ENCODE measurements around the gene RET. TPM values are rescaled to one million over a fixed set of nuclear protein-coding genes. Genes with fewer than 3 reads are reported as not detected.

RET gene
- total and polyA plus RNA-seq, 2 of the 8 experiments (the other 6 are each of a cell fraction or from before 2014, with no cell fraction given): 6.7 to 8.4 TPM

GRCh38 chr10:43082746-43083145 is 5.9 kb downstream of the RET start:
- 82% methylated on average over 6 of the region's 7 CpGs; no CpG with 5 or more reads in 1 of the 2 experiments for WGBS, 2 experiments (ENCODE audit: extremely low coverage in 1 of 2, insufficient coverage in 1 of 2, insufficient read length in 1 of 2, insufficient replicate concordance in 2 of 2, low coverage in 1 of 2, low lambda C conversion rate in 2 of 2, missing lambda C conversion rate in 1 of 2)
- POLR2A ChIA-PET (ENCODE audit: partially characterized antibody): interaction anchor here (1.4 kb wide), 1 partner anchor 22 kb away, joined by 4 read pairs; no protein-coding TSS in a partner anchor

More at GRCh38 chr10:43082746-43083145, 5.9 kb downstream of the RET start:
- no peak overlapping the region for H2BK15ac ChIP-seq (ENCODE audit: low read length)
- H3K4ac ChIP-seq (replicated peaks; ENCODE audit: insufficient read length, low read depth, low read length): no peak overlapping the region
- H2BK12ac ChIP-seq (ENCODE audit: low read depth, low read length): no peak overlapping the region
- no peak overlapping the region for H4K5ac ChIP-seq (ENCODE audit: insufficient read length, low read depth, low read length)
- H2AK5ac ChIP-seq (ENCODE audit: low read depth, low read length): no peak overlapping the region
- CTCF ChIA-PET (ENCODE audit: partially characterized antibody): interaction anchor here (1.3 to 8.5 kb wide), 3 partner anchors 16 to 156 kb away, joined by 3 to 100 read pairs (median 6); no protein-coding TSS in a partner anchor
- H3K79me1 ChIP-seq (ENCODE audit: low read depth, low read length): peaks cover 2% of the 10 kb centered on the region; the same call in 1 of the 2 replicates
- no peak overlapping the region for H2BK5ac ChIP-seq (ENCODE audit: low read depth, low read length)
- no peak overlapping the region for H3K14ac ChIP-seq (ENCODE audit: insufficient read length)
- H3K4me3 ChIP-seq (ENCODE audit: extremely low read depth in 1 of 4, insufficient read depth in 2 of 4, low read depth in 3 of 4, low read length in 4 of 4): no peak overlapping the region
- peaks cover 1% of the 10 kb centered on the region; the same call in 1 of the 2 replicates for H3K23me2 ChIP-seq (ENCODE audit: low read depth, low read length)
- H2AFZ ChIP-seq (ENCODE audit: low read length): no peak overlapping the region
- no peaks in the 10 kb centered on the region for H3K36me3 ChIP-seq (ENCODE audit: control insufficient read depth in 2 of 4, insufficient read depth in 4 of 4, low read length in 3 of 4)
- H3K9ac ChIP-seq (replicated peaks in 1 of 4; ENCODE audit: extremely low read depth in 1 of 4, low read depth in 3 of 4, low read length in 3 of 4): no peak overlapping the region
- no peak overlapping the region for H2BK20ac ChIP-seq (ENCODE audit: low read length)
- FAIRE-seq: no peak
- no peaks in the 10 kb centered on the region for H3K79me2 ChIP-seq (ENCODE audit: control insufficient read depth in 1 of 2, insufficient read depth in 2 of 2, low read length in 2 of 2)
- H3K23ac ChIP-seq (ENCODE audit: insufficient read length): no peak overlapping the region
- peaks cover 9 to 10% of the 10 kb centered on the region in 2 experiments for H4K20me1 ChIP-seq (replicated peaks in 1 of 2; ENCODE audit: control insufficient read depth in 1 of 2, insufficient read depth in 2 of 2, low read length in 2 of 2)
- no peak overlapping the region for H4K8ac ChIP-seq (ENCODE audit: extremely low read depth, insufficient read depth, low read length)
- H3K27me3 ChIP-seq (replicated peaks in 1 of 4; ENCODE audit: control insufficient read depth in 3 of 4, extremely low read depth in 1 of 4, insufficient read depth in 3 of 4, low read length in 3 of 4): peaks cover 10 to 12% (median 11%) of the 10 kb centered on the region in 4 experiments; a peak in 6 of 7 replicates
- H3K4me2 ChIP-seq (ENCODE audit: insufficient read depth in 1 of 2, low read depth in 2 of 2, low read length in 2 of 2): no peak overlapping the region
- H3K9me3 ChIP-seq (ENCODE audit: insufficient read depth in 2 of 2, low read depth in 1 of 2, low read length in 1 of 2): no peaks in the 10 kb centered on the region
- no peak for DNase-seq (ENCODE audit: low read depth in 1 of 2, low spot score in 2 of 2)
- no peak overlapping the region for H3K56ac ChIP-seq (replicated peaks; ENCODE audit: insufficient read length, low read depth, low read length)
- H3K4me1 ChIP-seq (replicated peaks in 1 of 4; ENCODE audit: control insufficient read depth in 3 of 4, insufficient read depth in 4 of 4, low read length in 3 of 4): peaks cover 0 to 7% (median 1%) of the 10 kb centered on the region in 4 experiments; a peak in 3 of 7 replicates
- H3K27ac ChIP-seq (ENCODE audit: low read depth, low read length): no peak overlapping the region
- no peak overlapping the region for H2BK120ac ChIP-seq (replicated peaks; ENCODE audit: low read depth, low read length)
- H4K91ac ChIP-seq (replicated peaks; ENCODE audit: insufficient read length, low read length): no peak overlapping the region
- no peak overlapping the region for H3K18ac ChIP-seq (ENCODE audit: extremely low read depth, low read length)
- no peak for TF ChIP-seq TBP (IDR thresholded peaks at IDR 0.05; ENCODE audit: low read depth, low read length)
- no peak for TF ChIP-seq POLR2AphosphoS5 (IDR thresholded peaks at IDR 0.05; ENCODE audit: low read depth, low read length)
- no peak for TF ChIP-seq HDAC6 (IDR thresholded peaks at IDR 0.05; ENCODE audit: low read depth, low read length)
- TF ChIP-seq CTBP2 (IDR thresholded peaks at IDR 0.05; ENCODE audit: borderline replicate concordance, insufficient read depth, insufficient read length, low read length): no peak
- TF ChIP-seq PHF8 (conservative IDR thresholded peaks at IDR 0.05; ENCODE audit: low read depth, low read length): no peak

Measured in H1 (cell line).